ENCODE data around the gene SERINC5. TPM values are rescaled to one million over a fixed set of nuclear protein-coding genes. Genes with fewer than 3 reads are reported as not detected.

SERINC5 gene
- polyA plus RNA-seq, 1 of the 3 experiments (the other 2 are of a cell fraction) = 4.5 TPM

DNA sequence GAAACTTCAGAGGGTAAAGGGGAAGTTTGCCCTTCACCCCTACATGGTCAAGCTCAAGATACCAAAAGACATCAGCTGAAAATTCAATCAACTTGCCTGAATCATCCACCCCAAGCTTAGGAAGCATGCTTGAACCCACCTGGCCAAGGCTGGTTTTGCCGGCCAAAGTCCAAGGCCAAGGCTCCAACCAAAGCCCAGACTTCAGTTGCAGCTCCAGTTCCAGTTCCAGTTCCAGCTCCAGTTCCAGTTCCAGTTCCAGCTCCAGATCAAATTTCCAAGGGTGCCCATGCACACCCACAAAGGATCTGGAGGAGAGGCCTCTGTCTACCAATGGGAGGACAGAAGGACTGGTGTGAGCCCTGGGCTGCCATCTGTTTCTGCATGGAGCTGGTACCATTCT is 4.6 kb upstream of the SERINC5 start:
- Histone ChIP-seq H3F3A (replicated peaks; ENCODE audit: insufficient read depth) (peaks cover 13% of the 10 kb centered on the region), H3K9me2 (no peaks in the 10 kb centered on the region), H3K27me3 (ENCODE audit: insufficient read depth) (no peaks in the 10 kb centered on the region), H3K79me2 (ENCODE audit: insufficient read depth) (peaks cover 10% of the 10 kb centered on the region; the same call in 1 of the 2 replicates), H3K36me3 (replicated peaks in 1 of 2; ENCODE audit: control insufficient read depth in 1 of 2, insufficient read depth in 2 of 2, low read length in 1 of 2) (no peaks in the 10 kb centered on the region), H3K9me3 (no peaks in the 10 kb centered on the region), H4K20me1 (ENCODE audit: insufficient read depth) (no peaks in the 10 kb centered on the region), H2AFZ (ENCODE audit: low read depth) (no peak overlapping the region), H3K27ac (ENCODE audit: low read depth in 2 of 2, low read length in 1 of 2) (no peak overlapping the region), H3K9ac (no peak overlapping the region), H3K4me1 (ENCODE audit: control insufficient read depth in 1 of 2, insufficient read depth in 2 of 2, low read depth in 1 of 2, low read length in 1 of 2) (peaks cover 6 to 8% of the 10 kb centered on the region in 2 experiments; a peak in 2 of 4 replicates), H3K4me2 (no peak overlapping the region), H3K4me3 (ENCODE audit: low read depth in 2 of 2, low read length in 1 of 2) (no peak overlapping the region)
- CTCF ChIA-PET = interaction anchor here (0.5 kb wide), 1 partner anchor 279 kb away, joined by 4 read pairs; no protein-coding TSS in a partner anchor
- no peak for DNase-seq
- WGBS (ENCODE audit: low lambda C conversion rate) = no CpG with 5 or more reads among the region's 1 CpG
- POLR2A ChIA-PET = no interaction called here
- TF ChIP-seq SMC3 (IDR thresholded peaks at IDR 0.05; ENCODE audit: low read depth, low read length) = no peak
- TF ChIP-seq, protein P1, sequence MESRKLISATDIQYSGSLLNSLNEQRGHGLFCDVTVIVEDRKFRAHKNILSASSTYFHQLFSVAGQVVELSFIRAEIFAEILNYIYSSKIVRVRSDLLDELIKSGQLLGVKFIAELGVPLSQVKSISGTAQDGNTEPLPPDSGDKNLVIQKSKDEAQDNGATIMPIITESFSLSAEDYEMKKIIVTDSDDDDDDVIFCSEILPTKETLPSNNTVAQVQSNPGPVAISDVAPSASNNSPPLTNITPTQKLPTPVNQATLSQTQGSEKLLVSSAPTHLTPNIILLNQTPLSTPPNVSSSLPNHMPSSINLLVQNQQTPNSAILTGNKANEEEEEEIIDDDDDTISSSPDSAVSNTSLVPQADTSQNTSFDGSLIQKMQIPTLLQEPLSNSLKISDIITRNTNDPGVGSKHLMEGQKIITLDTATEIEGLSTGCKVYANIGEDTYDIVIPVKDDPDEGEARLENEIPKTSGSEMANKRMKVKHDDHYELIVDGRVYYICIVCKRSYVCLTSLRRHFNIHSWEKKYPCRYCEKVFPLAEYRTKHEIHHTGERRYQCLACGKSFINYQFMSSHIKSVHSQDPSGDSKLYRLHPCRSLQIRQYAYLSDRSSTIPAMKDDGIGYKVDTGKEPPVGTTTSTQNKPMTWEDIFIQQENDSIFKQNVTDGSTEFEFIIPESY (IDR thresholded peaks at IDR 0.05; ENCODE audit: borderline replicate concordance, low read depth) = no peak
- TF ChIP-seq NFIC (IDR thresholded peaks at IDR 0.05; ENCODE audit: borderline replicate concordance) = no peak

DNA sequence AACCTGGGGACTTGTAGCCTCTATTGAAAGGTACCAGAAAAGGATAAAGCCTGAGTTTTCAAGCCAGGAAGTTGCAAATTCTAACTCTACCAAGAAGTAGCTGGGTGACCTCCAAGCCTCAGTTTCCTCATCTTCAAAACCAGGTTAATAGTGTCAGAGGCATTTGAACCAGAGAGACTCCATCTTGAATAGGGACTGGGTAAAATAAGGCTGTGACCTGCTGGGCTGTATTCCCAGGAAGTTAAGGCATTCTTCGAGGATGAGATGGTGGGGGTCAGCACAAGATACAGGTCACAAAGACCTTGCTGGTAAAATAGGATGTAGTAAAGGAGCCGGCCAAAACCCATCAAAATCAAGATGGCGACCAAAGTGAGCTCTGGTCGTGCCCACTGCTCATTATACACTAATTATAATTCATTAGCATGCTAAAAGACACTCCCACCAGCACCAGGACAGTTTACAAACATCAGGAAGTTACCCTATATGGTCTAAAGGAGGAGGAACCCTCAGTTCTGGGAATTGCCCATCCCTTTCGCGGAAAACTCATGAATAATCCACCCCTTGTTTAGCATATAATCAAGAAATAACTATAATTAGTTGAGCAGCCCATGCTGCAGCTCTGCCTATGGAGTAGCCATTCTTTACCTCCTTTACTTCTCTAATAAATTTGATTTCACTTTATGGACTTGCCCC is 3.8 kb upstream of the SERINC5 start:
- H3K27me3 ChIP-seq (ENCODE audit: insufficient read depth) = no peaks in the 10 kb centered on the region
- H3K4me3 ChIP-seq (ENCODE audit: low read depth in 2 of 2, low read length in 1 of 2) = no peak overlapping the region
- CTCF ChIA-PET = no interaction called here
- DNase-seq = no peak
- peaks cover 15% of the 10 kb centered on the region; the same call in 1 of the 2 replicates for H3K79me2 ChIP-seq (ENCODE audit: insufficient read depth)
- no peaks in the 10 kb centered on the region for H4K20me1 ChIP-seq (ENCODE audit: insufficient read depth)
- no peaks in the 10 kb centered on the region for H3K36me3 ChIP-seq (replicated peaks in 1 of 2; ENCODE audit: control insufficient read depth in 1 of 2, insufficient read depth in 2 of 2, low read length in 1 of 2)
- POLR2A ChIA-PET = no interaction called here
- peaks cover 13% of the 10 kb centered on the region for H3F3A ChIP-seq (replicated peaks; ENCODE audit: insufficient read depth)
- WGBS (ENCODE audit: low lambda C conversion rate) = 97% methylated on average over 6 of the region's 6 CpGs
- H3K9me2 ChIP-seq = no peaks in the 10 kb centered on the region
- H3K4me2 ChIP-seq = no peak overlapping the region
- H3K4me1 ChIP-seq (ENCODE audit: control insufficient read depth in 1 of 2, insufficient read depth in 2 of 2, low read depth in 1 of 2, low read length in 1 of 2) = peaks cover 6 to 9% of the 10 kb centered on the region in 2 experiments; a peak in 3 of 4 replicates
- no peaks in the 10 kb centered on the region for H3K9me3 ChIP-seq
- H3K9ac ChIP-seq = no peak overlapping the region
- TF ChIP-seq TAF1 (IDR thresholded peaks at IDR 0.05; ENCODE audit: borderline replicate concordance, low read depth, low read length) (no peak), POLR2AphosphoS5 (IDR thresholded peaks at IDR 0.05; ENCODE audit: low read depth, low read length) (no peak), MEF2A (IDR thresholded peaks at IDR 0.05; ENCODE audit: borderline replicate concordance, low read depth) (no peak), RCOR1 (IDR thresholded peaks at IDR 0.05; ENCODE audit: low read length) (no peak), EZH2phosphoT487 (IDR thresholded peaks at IDR 0.05; ENCODE audit: borderline replicate concordance, low read depth) (no peak), GABPA (IDR thresholded peaks at IDR 0.05; ENCODE audit: low read depth) (no peak), ELF1 (IDR thresholded peaks at IDR 0.05) (no peak), FOXJ3 (CRISPR knock-in tag; IDR thresholded peaks at IDR 0.05) (no peak), SIN3A (IDR thresholded peaks at IDR 0.05; ENCODE audit: borderline replicate concordance, low read depth, low read length) (no peak), NRF1 (IDR thresholded peaks at IDR 0.05; ENCODE audit: low read depth, low read length) (no peak), RFX5 (IDR thresholded peaks at IDR 0.05; ENCODE audit: low read length) (no peak), JUND (IDR thresholded peaks at IDR 0.05) (no peak)
- TF ChIP-seq, protein P2, sequence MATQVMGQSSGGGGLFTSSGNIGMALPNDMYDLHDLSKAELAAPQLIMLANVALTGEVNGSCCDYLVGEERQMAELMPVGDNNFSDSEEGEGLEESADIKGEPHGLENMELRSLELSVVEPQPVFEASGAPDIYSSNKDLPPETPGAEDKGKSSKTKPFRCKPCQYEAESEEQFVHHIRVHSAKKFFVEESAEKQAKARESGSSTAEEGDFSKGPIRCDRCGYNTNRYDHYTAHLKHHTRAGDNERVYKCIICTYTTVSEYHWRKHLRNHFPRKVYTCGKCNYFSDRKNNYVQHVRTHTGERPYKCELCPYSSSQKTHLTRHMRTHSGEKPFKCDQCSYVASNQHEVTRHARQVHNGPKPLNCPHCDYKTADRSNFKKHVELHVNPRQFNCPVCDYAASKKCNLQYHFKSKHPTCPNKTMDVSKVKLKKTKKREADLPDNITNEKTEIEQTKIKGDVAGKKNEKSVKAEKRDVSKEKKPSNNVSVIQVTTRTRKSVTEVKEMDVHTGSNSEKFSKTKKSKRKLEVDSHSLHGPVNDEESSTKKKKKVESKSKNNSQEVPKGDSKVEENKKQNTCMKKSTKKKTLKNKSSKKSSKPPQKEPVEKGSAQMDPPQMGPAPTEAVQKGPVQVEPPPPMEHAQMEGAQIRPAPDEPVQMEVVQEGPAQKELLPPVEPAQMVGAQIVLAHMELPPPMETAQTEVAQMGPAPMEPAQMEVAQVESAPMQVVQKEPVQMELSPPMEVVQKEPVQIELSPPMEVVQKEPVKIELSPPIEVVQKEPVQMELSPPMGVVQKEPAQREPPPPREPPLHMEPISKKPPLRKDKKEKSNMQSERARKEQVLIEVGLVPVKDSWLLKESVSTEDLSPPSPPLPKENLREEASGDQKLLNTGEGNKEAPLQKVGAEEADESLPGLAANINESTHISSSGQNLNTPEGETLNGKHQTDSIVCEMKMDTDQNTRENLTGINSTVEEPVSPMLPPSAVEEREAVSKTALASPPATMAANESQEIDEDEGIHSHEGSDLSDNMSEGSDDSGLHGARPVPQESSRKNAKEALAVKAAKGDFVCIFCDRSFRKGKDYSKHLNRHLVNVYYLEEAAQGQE (IDR thresholded peaks at IDR 0.05; ENCODE audit: low read depth, low read length) = no peak
- TF ChIP-seq, protein P3, sequence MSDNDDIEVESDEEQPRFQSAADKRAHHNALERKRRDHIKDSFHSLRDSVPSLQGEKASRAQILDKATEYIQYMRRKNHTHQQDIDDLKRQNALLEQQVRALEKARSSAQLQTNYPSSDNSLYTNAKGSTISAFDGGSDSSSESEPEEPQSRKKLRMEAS (IDR thresholded peaks at IDR 0.05; ENCODE audit: low read depth) = no peak
- TF ChIP-seq, protein P4, sequence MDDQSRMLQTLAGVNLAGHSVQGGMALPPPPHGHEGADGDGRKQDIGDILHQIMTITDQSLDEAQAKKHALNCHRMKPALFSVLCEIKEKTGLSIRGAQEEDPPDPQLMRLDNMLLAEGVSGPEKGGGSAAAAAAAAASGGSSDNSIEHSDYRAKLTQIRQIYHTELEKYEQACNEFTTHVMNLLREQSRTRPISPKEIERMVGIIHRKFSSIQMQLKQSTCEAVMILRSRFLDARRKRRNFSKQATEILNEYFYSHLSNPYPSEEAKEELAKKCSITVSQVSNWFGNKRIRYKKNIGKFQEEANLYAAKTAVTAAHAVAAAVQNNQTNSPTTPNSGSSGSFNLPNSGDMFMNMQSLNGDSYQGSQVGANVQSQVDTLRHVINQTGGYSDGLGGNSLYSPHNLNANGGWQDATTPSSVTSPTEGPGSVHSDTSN (IDR thresholded peaks at IDR 0.05) = no peak
- no peak overlapping the region for H2AFZ ChIP-seq (ENCODE audit: low read depth)
- no peak overlapping the region for H3K27ac ChIP-seq (ENCODE audit: low read depth in 2 of 2, low read length in 1 of 2)
